ENCODE measurements around the gene TRIM2. TPM values are rescaled to one million over a fixed set of nuclear protein-coding genes. Genes with fewer than 3 reads are reported as not detected.

TRIM2 gene
- polyA plus RNA-seq, 1 of the 3 experiments (the other 2 are of a cell fraction), result 16.4 TPM

DNA sequence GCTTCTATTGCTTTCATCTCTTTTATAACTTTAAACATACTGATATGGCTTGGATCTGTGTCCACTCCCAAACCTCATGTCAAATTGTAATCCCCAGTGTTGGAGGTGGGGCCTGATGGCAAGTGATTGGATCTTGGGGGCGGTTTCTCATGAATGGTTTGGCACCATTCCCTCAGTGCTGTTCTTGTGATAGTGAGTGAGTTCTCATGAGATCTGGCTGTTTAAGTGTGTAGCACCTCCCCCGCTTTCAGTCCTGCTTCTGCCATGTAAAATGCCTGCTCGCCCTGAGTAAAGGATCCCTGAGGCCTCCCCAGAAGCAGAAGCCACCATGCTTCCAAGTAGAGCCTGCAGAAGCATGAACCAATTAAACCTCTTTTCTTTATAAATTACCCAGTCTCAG lies 157.9 kb downstream of the TRIM2 start (continued):
- TF ChIP-seq REST (IDR thresholded peaks at IDR 0.05; ENCODE audit: low read depth, low read length) (no peak), MXI1 (IDR thresholded peaks at IDR 0.05; ENCODE audit: low read depth, low read length) (no peak), USF2 (IDR thresholded peaks at IDR 0.05; ENCODE audit: borderline replicate concordance, low read depth, low read length) (no peak), FOSL2 (IDR thresholded peaks at IDR 0.05; ENCODE audit: borderline replicate concordance, low read depth) (no peak), EP300 (IDR thresholded peaks at IDR 0.05; ENCODE audit: borderline replicate concordance in 1 of 2, low read depth in 1 of 2, low read length in 1 of 2) (0 out of 4 replicates have a peak, but pooled peaks of 1 of the 2 experiments have one; percentile 6), CHD2 (IDR thresholded peaks at IDR 0.05; ENCODE audit: low read length, partially characterized antibody) (peak; percentile 61), NFIC (IDR thresholded peaks at IDR 0.05; ENCODE audit: borderline replicate concordance) (no peak), YY1 (IDR thresholded peaks at IDR 0.05; ENCODE audit: low read depth) (no peak), GATA2 (CRISPR knock-in tag; IDR thresholded peaks at IDR 0.05) (0 out of 2 replicates have a peak, but pooled peaks have one; percentile 19), POLR2AphosphoS5 (IDR thresholded peaks at IDR 0.05; ENCODE audit: low read depth, low read length) (no peak), USF1 (IDR thresholded peaks at IDR 0.05; ENCODE audit: borderline replicate concordance, low read depth) (no peak), RAD21 (IDR thresholded peaks at IDR 0.05; ENCODE audit: low read length) (no peak), NRF1 (IDR thresholded peaks at IDR 0.05; ENCODE audit: low read depth, low read length) (no peak), TAF1 (IDR thresholded peaks at IDR 0.05; ENCODE audit: borderline replicate concordance, low read depth, low read length) (no peak), MEF2A (IDR thresholded peaks at IDR 0.05; ENCODE audit: borderline replicate concordance, low read depth) (no peak), GABPA (IDR thresholded peaks at IDR 0.05; ENCODE audit: low read depth) (no peak), TCF12 (IDR thresholded peaks at IDR 0.05) (no peak), EZH2phosphoT487 (IDR thresholded peaks at IDR 0.05; ENCODE audit: borderline replicate concordance, low read depth) (no peak)
- TF ChIP-seq, protein P1, sequence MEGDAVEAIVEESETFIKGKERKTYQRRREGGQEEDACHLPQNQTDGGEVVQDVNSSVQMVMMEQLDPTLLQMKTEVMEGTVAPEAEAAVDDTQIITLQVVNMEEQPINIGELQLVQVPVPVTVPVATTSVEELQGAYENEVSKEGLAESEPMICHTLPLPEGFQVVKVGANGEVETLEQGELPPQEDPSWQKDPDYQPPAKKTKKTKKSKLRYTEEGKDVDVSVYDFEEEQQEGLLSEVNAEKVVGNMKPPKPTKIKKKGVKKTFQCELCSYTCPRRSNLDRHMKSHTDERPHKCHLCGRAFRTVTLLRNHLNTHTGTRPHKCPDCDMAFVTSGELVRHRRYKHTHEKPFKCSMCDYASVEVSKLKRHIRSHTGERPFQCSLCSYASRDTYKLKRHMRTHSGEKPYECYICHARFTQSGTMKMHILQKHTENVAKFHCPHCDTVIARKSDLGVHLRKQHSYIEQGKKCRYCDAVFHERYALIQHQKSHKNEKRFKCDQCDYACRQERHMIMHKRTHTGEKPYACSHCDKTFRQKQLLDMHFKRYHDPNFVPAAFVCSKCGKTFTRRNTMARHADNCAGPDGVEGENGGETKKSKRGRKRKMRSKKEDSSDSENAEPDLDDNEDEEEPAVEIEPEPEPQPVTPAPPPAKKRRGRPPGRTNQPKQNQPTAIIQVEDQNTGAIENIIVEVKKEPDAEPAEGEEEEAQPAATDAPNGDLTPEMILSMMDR (IDR thresholded peaks at IDR 0.05), result no peak
